Kidney tubule cell (primary cell): ENCODE measurements around the gene MDH1.

Experiments
- DNase-seq: peaks from one replicate; pipeline ENCODE4 v3.0.0-alpha.2; 2018; ENCODE audit warnings: low spot score

The MDH1 gene

DNA sequence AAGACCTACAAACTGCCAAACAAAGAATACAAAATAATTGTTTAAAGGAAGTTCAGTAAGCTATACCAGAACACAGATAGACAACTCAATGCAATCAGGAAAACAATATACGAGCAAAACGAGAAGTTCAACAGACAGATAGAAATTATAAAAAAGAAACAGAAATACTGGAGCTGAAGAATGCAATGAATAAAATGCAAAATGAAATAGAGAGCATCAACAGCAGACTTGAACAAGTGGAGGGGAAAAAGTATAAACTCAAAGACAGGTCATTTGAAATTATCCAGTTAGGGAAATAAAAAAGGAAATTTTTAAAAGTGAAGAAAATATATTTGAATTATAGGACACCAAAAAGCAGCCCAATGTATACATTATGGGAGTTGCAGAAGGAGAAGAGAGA, 43.6 kb downstream of the MDH1 start:
- no peak for DNase-seq

DNA sequence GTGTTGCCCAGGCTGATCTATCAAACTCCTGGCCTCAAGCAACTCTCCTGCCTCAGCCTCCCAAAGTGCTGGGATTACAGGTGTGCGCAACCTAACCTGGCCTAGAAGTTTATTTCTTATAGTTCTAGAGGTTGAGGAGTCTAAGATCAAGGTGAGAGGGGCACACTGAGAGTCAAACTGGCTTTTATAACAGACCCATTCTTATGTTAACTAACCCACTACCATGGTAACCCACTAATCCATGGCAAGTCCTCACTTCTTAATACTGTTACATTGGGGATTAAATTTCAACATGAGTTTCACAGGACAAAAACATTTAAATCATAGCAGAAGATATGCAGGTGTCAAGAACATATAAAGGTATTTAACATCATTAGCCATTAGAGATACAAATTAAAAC, 50.6 kb downstream of the MDH1 start:
- DNase-seq: no peak

DNA sequence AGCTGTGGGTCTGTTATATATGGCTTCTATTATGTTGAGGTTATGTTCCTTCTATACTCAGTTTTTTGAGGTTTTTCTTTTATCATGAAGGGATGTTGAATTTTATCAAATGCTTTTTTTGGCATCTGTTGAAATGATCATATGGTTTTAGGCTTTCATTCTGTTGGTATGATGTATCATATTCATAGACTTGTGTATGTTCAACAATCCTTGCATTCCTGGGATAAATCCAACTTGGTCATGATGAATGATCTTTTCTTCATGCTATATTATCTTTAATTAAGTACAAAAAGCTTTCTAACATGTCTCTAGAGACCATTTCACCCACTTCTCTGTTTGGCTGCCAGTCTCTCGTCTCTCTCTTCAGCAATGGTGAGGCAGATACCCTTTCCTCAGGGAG, 54.2 kb downstream of the MDH1 start:
- no peak for DNase-seq

DNA sequence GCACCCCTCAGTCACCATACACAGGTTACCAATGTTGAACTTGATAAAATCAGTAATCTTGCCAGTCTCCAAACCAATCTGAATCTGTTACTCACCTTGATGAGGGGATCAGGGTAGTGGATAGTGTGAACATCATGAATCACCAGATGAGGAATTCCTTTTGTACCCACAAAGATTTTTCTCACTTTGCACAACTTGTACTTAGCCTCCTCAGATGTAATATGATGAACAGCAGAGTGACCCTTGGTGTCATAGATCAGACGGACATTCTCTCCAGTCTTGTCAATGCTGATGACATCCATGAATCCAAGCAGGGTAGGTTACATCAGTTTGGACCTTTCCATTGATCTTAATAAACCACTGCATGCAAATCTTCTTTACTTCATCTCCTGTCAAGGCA, 54.7 kb downstream of the MDH1 start:
- peak; percentile 45 for DNase-seq

DNA sequence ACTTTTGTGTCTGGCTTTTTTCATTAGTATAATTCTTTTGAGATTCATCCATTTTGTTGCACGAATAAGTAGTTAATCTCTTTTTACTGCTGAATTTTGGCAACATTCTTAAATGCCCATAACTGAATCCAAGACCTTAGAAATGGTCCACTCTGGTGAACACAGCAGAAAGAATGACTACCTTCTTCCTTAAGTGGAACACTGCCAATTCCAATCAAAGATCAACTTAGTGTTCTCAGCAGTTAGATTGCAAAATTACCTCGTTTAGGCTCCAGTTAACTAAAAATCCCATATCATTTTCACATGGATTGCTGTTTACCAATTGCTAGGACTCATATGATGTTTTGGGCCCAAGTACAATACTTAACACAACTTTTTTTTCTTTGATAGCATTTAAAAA, 59.9 kb downstream of the MDH1 start:
- DNase-seq: no peak

DNA sequence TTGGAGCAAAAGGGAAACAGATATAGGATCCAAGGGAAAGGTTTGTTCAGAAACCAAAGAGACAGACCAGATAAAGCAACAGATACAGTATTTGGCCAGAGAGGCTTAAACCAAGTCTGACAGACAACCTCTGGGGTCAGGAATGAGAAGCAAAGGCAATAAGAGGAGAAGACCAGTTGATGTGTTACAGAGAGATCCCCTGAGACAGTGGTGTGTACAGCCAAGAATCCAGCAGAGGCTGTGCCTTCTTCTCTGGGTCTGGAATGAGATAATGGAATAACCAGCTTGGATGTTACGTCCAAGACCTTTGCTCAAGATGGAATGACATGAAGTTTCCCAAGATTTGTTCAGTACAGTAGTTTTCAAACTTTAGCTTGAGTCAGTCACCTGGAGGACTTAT, 61.1 kb downstream of the MDH1 start:
- no peak for DNase-seq

DNA sequence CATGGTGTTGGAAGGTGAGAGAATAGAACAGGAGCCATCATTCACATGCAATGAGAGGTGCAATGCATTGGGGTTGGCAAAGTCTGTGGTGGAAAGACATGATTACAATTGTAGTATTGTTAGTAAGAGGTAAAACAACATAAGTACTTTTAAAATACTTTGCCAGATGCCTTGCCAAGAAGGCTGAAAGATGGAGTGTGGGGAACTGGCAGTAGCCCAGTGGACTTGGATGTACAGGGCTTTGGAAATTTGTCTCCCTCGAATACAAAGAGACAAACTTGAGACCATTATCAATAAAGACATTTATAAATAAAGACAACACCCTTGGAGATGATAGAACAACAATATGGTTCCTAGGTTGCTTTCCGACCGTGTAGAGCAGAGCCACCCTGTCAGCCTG, 62.0 kb downstream of the MDH1 start:
- no peak for DNase-seq

DNA sequence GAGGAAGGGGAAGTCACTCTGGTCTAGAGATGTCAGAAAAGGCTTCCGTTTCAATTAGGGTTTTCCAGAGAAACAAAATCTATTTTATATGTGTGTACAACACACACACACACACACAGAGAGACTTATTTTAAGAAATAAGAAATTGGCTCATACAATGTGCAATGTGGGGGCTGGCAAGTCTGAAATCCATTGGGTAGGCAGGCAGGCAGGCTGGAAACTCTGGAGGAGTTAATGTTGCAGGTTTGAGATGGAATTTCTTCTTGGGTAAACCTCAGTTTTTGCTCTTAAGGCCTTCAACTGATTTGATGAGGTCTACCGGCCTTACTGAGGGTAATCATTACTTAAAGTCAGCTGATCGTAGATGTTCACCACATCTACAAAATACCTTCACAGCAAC, 62.6 kb downstream of the MDH1 start:
- DNase-seq: peak; percentile 25

DNA sequence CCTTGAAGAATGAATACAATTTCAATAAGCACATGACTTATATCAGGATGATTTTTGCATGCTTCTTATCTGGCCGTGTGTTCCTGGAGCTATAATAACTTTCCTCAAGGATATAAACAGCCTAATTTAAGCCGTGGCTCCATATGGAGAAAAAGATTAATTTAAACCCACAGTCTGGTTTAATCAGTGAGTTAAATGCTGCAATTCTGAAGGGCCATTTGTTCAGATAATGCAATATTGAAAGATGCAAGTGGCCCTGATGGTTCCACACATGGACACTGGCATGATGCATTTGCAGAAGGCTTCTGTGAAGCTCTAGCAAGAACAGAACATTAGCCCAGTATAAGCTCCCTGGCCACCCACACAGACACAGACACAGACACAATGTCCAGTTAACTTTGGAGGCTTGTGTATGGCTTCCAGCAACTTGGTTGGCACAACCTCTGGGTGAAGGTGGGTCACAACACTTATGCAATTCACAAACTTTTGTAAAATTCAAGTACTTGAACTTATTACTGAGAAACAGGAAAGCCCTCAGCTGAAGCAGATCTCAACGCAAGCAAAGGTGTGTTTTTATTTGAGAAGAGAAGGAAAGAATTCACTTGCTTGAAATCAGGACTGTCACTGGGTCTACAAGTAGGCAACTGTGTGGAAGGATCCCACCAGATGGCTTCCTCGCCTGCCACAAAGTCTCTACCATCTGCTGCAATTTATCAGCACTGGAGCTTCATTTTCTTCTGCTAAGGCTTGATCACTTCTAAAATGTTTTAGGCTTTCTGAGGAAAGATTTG, 63.3 kb downstream of the MDH1 start:
- no peak for DNase-seq

DNA sequence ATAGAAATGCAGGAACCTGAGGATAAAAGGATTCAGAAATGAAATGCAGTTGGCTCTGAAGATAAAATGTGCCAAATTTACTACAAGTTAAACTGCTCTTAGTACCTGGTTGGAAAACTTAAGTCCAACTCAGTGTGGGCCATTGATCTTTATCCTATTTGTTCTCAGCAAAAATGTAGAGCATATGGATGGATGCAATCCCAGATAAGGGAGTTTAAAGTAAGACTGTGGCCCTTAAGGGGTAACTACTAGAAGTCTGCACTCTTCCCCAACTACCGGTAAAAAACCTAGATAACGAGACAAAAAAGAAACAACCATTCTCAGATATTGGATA, 63.9 kb downstream of the MDH1 start:
- no peak for DNase-seq

DNA sequence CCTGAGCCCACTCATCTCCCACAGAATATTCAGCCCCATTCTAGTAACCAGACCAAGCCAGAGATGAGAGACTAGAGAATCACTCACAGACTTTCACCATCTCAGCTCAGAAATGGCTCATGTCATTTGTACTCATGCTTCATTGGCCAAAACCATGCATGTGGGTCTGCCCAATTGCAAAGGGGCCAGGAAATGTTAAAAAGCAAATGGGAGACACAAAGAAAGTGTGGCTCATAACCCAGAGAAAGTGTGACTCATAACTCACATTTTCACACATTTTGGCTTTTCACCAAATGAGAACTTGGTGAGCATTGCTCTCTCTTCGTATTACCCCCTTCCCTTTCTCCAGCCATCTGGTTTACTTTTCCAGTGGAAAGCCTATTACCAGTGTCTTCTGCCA, 66.2 kb downstream of the MDH1 start:
- peak; percentile 64 for DNase-seq
